SK-N-SH (cell line): Measurements from ENCODE around the gene SMARCD2. TPM values are rescaled to one million over a fixed set of nuclear protein-coding genes. Genes with fewer than 3 reads are reported as not detected.

ENCODE experiments used
- CTCF ChIA-PET: fragments of 300-600, 350-600 bp; formaldehyde crosslinking; extraction: SDS; loops from one replicate; lab custom pipeline; 2021; lab: Yijun Ruan, JAX
- POLR2A ChIA-PET: fragments of 350-600 bp; sonication (Branson Sonifier 250); formaldehyde crosslinking; extraction: SDS; loops from one replicate; lab custom pipeline; 2020; ENCODE audit warnings: antibody characterized with exemption, inconsistent platforms; lab: Yijun Ruan, JAX
- DNase-seq: peaks from one replicate; pipeline ENCODE4 v3.0.0; 2012
- H2AFZ ChIP-seq: fragments of 200-600 bp; sonication (generic); 2 replicates; pipeline ENCODE4 v1.8.1; 2016; ENCODE audit warnings: antibody characterized with exemption, mild to moderate bottlenecking, low read depth
- H3F3A ChIP-seq: fragments of 200-600 bp; sonication (generic); replicated peaks from 2 replicates; pipeline ENCODE3; 2016; ENCODE audit warnings: antibody characterized with exemption, mild to moderate bottlenecking; ENCODE audit not compliant: insufficient read depth
- H3K27ac ChIP-seq, 2 experiments: fragments of 200-500 bp in 1 of 2; fragments of 200-600 bp in 1 of 2; sonication (Bioruptor generic) in 1 of 2; sonication (generic), shearing (Covaris generic) in 1 of 2; 2 replicates each; pipeline versions ENCODE4 v1.5.1 to v1.6.1; 2014 to 2016; ENCODE audit warnings: low read depth in 2 of 2, inconsistent platforms in 1 of 2, low read length in 1 of 2, mild to moderate bottlenecking in 1 of 2, mixed read lengths in 1 of 2
- H3K27me3 ChIP-seq: fragments of 200-600 bp; sonication (generic), shearing (Covaris generic); 2 replicates; pipeline ENCODE4 v1.6.1; 2016; ENCODE audit warnings: mixed run types; ENCODE audit not compliant: insufficient read depth
- H3K36me3 ChIP-seq, 2 experiments: fragments of 200-500 bp in 1 of 2; fragments of 200-600 bp in 1 of 2; sonication (Bioruptor generic) in 1 of 2; sonication (generic) in 1 of 2; replicated peaks in 1 of 2; 2 replicates each; pipeline versions ENCODE3 to v1.5.1; 2014 to 2016; ENCODE audit warnings: low read length in 1 of 2, mild to moderate bottlenecking in 1 of 2; ENCODE audit not compliant: insufficient read depth in 2 of 2, control insufficient read depth in 1 of 2
- H3K4me1 ChIP-seq, 2 experiments: fragments of 200-500 bp in 1 of 2; fragments of 200-600 bp in 1 of 2; sonication (Bioruptor generic) in 1 of 2; sonication (generic), shearing (Covaris generic) in 1 of 2; 2 replicates each; pipeline versions ENCODE4 v1.5.1 to v1.6.1; 2014 to 2016; ENCODE audit warnings: low read depth in 1 of 2, low read length in 1 of 2, mixed run types in 1 of 2; ENCODE audit not compliant: insufficient read depth in 2 of 2, control insufficient read depth in 1 of 2
- H3K4me2 ChIP-seq: fragments of 200-600 bp; sonication (generic), shearing (Covaris generic); 2 replicates; pipeline ENCODE4 v1.6.1; 2017; ENCODE audit warnings: mixed run types
- H3K4me3 ChIP-seq, 2 experiments: fragments of 200-500 bp in 1 of 2; fragments of 200-600 bp in 1 of 2; sonication (Bioruptor generic) in 1 of 2; sonication (generic), shearing (Covaris generic) in 1 of 2; 2 replicates each; pipeline versions ENCODE4 v1.5.1 to v1.8.1; 2014 to 2016; ENCODE audit warnings: low read depth in 2 of 2, inconsistent platforms in 1 of 2, low read length in 1 of 2, mild to moderate bottlenecking in 1 of 2, mixed read lengths in 1 of 2, moderate library complexity in 1 of 2
- H3K79me2 ChIP-seq: fragments of 200-600 bp; sonication (generic); 2 replicates; pipeline ENCODE4 v1.8.1; 2017; ENCODE audit warnings: mild to moderate bottlenecking; ENCODE audit not compliant: insufficient read depth
- H3K9ac ChIP-seq: fragments of 200-600 bp; sonication (generic); 2 replicates; pipeline ENCODE4 v1.6.1; 2017; ENCODE audit warnings: mixed run types
- H3K9me2 ChIP-seq: fragments of 200-600 bp; sonication (generic); 2 replicates; pipeline ENCODE4 v1.6.1; 2017; ENCODE audit warnings: mixed run types
- H3K9me3 ChIP-seq: fragments of 200-600 bp; sonication (generic); 2 replicates; pipeline ENCODE4 v1.6.1; 2017; ENCODE audit warnings: mixed run types, mild to moderate bottlenecking, moderate library complexity
- H4K20me1 ChIP-seq: fragments of 200-600 bp; sonication (generic); 2 replicates; pipeline ENCODE4 v1.6.1; 2017; ENCODE audit warnings: mild to moderate bottlenecking, mixed run types; ENCODE audit not compliant: insufficient read depth
- CHD2 ChIP-seq: fragments of 150-350 bp; IDR thresholded peaks from 2 replicates; pipeline ENCODE4 v1.6.1; 2018; ENCODE audit warnings: low read length; ENCODE audit not compliant: partially characterized antibody
- ELF1 ChIP-seq: IDR thresholded peaks from 2 replicates; pipeline ENCODE4 v1.4.0; 2012
- EZH2phosphoT487 ChIP-seq: fragments of 200-600 bp; sonication (generic); IDR thresholded peaks from 2 replicates; pipeline ENCODE4 v1.6.1; 2017; ENCODE audit warnings: low read depth, mixed run types, mild to moderate bottlenecking, antibody characterized with exemption, moderate library complexity, borderline replicate concordance
- FOSL2 ChIP-seq: IDR thresholded peaks from 2 replicates; pipeline ENCODE4 v1.4.0; 2012; ENCODE audit warnings: low read depth, mild to moderate bottlenecking, moderate library complexity, borderline replicate concordance
- FOXJ3 ChIP-seq: sonication (generic); formaldehyde crosslinking; IDR thresholded peaks from 2 replicates; pipeline ENCODE4 v1.5.1; 2020; ENCODE audit warnings: mild to moderate bottlenecking, missing genetic modification reagents
- GABPA ChIP-seq: IDR thresholded peaks from 2 replicates; pipeline ENCODE4 v1.4.0; 2012; ENCODE audit warnings: low read depth, mild to moderate bottlenecking
- NFIC ChIP-seq: IDR thresholded peaks from 2 replicates; pipeline ENCODE4 v1.4.0; 2012; ENCODE audit warnings: borderline replicate concordance
- NRF1 ChIP-seq: IDR thresholded peaks from 2 replicates; pipeline ENCODE4 v1.6.1; 2012; ENCODE audit warnings: low read depth, mild to moderate bottlenecking, low read length
- POLR2AphosphoS5 ChIP-seq: IDR thresholded peaks from 2 replicates; pipeline ENCODE4 v1.6.1; 2012; ENCODE audit warnings: low read depth, low read length
- RCOR1 ChIP-seq: fragments of 150-350 bp; IDR thresholded peaks from 2 replicates; pipeline ENCODE4 v1.6.1; 2017; ENCODE audit warnings: antibody characterized with exemption, low read length
- SIN3A ChIP-seq: IDR thresholded peaks from 2 replicates; pipeline ENCODE4 v1.6.1; 2012; ENCODE audit warnings: low read depth, mild to moderate bottlenecking, low read length, moderate library complexity, borderline replicate concordance
- YY1 ChIP-seq: IDR thresholded peaks from 2 replicates; pipeline ENCODE4 v1.4.0; 2012; ENCODE audit warnings: low read depth, mild to moderate bottlenecking
- WGBS: methylation state at CpG from one replicate; pipeline ENCODE4 v1.1.6; 2017; ENCODE audit warnings: low lambda C conversion rate; 5-methylcytosine and 5-hydroxymethylcytosine counted together
- polyA plus RNA-seq, 3 experiments: library from polyadenylated mRNA; depleted of rRNA; stranded (reverse); fragments of >200 nt; gene quantifications; 2 replicates each; pipeline ENCODE4 v1.2.3, GENCODE V29; 2012
- TF ChIP-seq, protein P1 (sequence below): fragments of 200-600 bp; sonication (generic); IDR thresholded peaks from 2 replicates; pipeline ENCODE4 v1.6.1; 2017; ENCODE audit warnings: antibody characterized with exemption, mild to moderate bottlenecking, moderate library complexity
- TF ChIP-seq, protein P2 (sequence below): IDR thresholded peaks from 2 replicates; pipeline ENCODE4 v1.4.0; 2012; ENCODE audit warnings: low read depth, borderline replicate concordance
- TF ChIP-seq, protein P3 (sequence below): IDR thresholded peaks from 2 replicates; pipeline ENCODE4 v1.4.0; 2012; ENCODE audit warnings: low read depth
- TF ChIP-seq, protein P4 (sequence below): fragments of 150-350 bp; IDR thresholded peaks from 2 replicates; pipeline ENCODE4 v1.6.1; 2016; ENCODE audit warnings: mild to moderate bottlenecking, low read depth, low read length
- TF ChIP-seq, protein P5 (sequence below): IDR thresholded peaks from 2 replicates; pipeline ENCODE4; 2012

Gene SMARCD2
- polyA plus RNA-seq, 1 of the 3 experiments (the other 2 are of a cell fraction) = 89.1 TPM

DNA sequence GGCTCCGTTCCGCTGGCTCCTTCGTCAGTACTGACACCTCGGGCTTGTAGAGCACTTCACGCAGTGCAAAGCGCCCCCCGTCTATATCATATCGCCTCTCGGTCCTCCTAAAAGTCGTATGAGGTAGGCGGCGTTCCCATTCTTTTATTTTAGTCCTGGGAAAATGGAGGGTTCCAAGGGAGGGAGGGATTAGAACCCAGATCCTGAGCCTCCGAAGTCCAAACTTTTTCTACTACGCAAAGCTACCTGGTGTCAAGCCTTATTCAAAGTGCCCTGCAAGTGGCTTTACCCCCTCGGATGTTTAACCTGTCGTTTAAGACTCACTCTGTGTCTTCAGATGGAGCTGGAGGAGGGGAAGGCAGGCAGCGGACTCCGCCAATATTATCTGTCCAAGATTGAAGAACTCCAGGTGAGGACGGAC, 14.7 kb downstream of the SMARCD2 start:
- Histone ChIP-seq H3K36me3 (peaks cover 71 to 77% of the 10 kb centered on the region in 2 experiments), H4K20me1 (0 out of 2 replicates have a peak, but pooled peaks cover 8% of the 10 kb centered on the region), H3K9ac (peak overlapping the region; percentile 88), H3K4me2 (peak overlapping the region; percentile 93), H3K27me3 (no peaks in the 10 kb centered on the region), H3K27ac (peak overlapping the region; percentile 90 to 99), H3K4me3 (peak overlapping the region; percentile 94 to 100), H3K9me2 (no peaks in the 10 kb centered on the region)
- CTCF ChIA-PET = interaction anchor here (0.7 to 7.4 kb wide), 10 partner anchors 8 to 402 kb away, joined by 3 to 96 read pairs (median 4); partner anchors contain the start of genes DDX42 and SMARCD2
- no peak for DNase-seq
- TF ChIP-seq ELF1 (no peak), SIN3A (no peak), CHD2 (no peak), EZH2phosphoT487 (no peak), NFIC (no peak), FOXJ3 (CRISPR knock-in tag) (0 out of 2 replicates have a peak, but pooled peaks have one; percentile 5), RCOR1 (no peak)
- TF ChIP-seq, protein P1, sequence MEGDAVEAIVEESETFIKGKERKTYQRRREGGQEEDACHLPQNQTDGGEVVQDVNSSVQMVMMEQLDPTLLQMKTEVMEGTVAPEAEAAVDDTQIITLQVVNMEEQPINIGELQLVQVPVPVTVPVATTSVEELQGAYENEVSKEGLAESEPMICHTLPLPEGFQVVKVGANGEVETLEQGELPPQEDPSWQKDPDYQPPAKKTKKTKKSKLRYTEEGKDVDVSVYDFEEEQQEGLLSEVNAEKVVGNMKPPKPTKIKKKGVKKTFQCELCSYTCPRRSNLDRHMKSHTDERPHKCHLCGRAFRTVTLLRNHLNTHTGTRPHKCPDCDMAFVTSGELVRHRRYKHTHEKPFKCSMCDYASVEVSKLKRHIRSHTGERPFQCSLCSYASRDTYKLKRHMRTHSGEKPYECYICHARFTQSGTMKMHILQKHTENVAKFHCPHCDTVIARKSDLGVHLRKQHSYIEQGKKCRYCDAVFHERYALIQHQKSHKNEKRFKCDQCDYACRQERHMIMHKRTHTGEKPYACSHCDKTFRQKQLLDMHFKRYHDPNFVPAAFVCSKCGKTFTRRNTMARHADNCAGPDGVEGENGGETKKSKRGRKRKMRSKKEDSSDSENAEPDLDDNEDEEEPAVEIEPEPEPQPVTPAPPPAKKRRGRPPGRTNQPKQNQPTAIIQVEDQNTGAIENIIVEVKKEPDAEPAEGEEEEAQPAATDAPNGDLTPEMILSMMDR = 0 out of 2 replicates have a peak, but pooled peaks have one; percentile 4
- TF ChIP-seq, protein P2, sequence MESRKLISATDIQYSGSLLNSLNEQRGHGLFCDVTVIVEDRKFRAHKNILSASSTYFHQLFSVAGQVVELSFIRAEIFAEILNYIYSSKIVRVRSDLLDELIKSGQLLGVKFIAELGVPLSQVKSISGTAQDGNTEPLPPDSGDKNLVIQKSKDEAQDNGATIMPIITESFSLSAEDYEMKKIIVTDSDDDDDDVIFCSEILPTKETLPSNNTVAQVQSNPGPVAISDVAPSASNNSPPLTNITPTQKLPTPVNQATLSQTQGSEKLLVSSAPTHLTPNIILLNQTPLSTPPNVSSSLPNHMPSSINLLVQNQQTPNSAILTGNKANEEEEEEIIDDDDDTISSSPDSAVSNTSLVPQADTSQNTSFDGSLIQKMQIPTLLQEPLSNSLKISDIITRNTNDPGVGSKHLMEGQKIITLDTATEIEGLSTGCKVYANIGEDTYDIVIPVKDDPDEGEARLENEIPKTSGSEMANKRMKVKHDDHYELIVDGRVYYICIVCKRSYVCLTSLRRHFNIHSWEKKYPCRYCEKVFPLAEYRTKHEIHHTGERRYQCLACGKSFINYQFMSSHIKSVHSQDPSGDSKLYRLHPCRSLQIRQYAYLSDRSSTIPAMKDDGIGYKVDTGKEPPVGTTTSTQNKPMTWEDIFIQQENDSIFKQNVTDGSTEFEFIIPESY = no peak
- TF ChIP-seq, all 33 proteins: peak for 2
- Histone ChIP-seq H3K4me1 (peaks cover 9 to 37% of the 10 kb centered on the region in 2 experiments; a peak in 2 of 4 replicates), H2AFZ (peak overlapping the region; percentile 67; the same call in 1 of the 2 replicates), H3F3A (peaks cover 23% of the 10 kb centered on the region), H3K79me2 (peaks cover 66% of the 10 kb centered on the region), H3K9me3 (no peaks in the 10 kb centered on the region)
- POLR2A ChIA-PET = interaction anchor here (0.7 to 9.1 kb wide), 5 partner anchors 14 to 678 kb away, joined by 3 to 108 read pairs (median 4); partner anchors contain the start of genes CCDC47, DDX42, DDX5 and SMARCD2
- under 1% methylated on average over 19 of the region's 19 CpGs for whole genome bisulfite sequencing

DNA sequence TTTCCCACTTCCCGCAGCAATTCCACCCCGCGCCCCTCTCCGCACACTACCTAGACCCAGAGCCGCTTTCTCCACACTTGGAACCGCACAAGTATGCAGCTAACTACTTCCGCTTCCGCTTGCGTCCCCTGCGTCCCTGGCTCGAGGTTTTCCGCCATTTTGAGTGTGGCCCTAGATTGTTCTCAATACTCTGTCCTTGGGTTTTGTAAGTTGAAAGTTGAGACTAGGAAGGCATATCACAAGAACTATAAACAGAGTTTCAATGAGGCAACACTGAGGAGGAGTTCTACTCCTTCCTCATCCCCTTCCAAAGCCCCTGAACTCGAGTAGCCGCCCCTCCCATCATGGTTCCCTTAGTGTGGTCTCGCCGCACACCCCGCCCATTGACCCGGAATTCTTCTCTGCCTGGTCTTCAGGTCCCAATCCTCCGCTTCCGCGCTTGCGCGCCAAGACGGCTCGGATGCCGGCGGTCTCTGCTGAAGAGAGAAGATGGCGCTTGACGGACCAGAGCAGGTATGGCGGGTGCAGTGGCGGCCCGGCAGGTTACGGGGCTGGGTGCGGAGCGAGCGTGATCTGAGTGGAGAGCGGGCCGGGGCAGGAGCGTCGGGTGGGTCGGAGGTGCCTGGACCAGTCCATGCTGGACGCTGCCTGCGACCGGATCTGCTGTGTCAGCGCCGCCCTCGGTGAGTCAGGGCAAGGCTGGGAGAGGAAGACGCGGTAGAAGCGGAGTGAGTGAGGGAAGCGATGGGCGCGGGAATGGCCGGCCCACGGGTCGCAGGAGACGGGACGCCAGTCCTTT, 15.3 kb downstream of the SMARCD2 start, which contains the start of the genes FTSJ3 and PSMC5:
TSS of gene FTSJ3 (minus strand) at position 662 of the 799 bp plus-strand sequence. CDS start 761 bp downstream, outside the sequence.
TSS of gene PSMC5 (plus strand) at position 430 of the 799 bp plus-strand sequence. CDS start at position 490, 60 bp downstream.
- CTCF ChIA-PET = interaction anchor here (0.6 to 7.4 kb wide), 17 partner anchors 7 to 65 kb away, joined by 3 to 96 read pairs (median 5); partner anchors contain the start of genes CCDC47, DDX42, GH2 and SMARCD2
- Histone ChIP-seq H3K9me2 (no peaks in the 10 kb centered on the region), H3K27me3 (no peaks in the 10 kb centered on the region), H3K9me3 (no peaks in the 10 kb centered on the region), H3F3A (peaks cover 24% of the 10 kb centered on the region), H2AFZ (peak within 1 kb of the TSS; percentile 67), H3K4me3 (peak within 1 kb of the TSS; percentile 94 to 100), H4K20me1 (0 out of 2 replicates have a peak, but pooled peaks cover 8% of the 10 kb centered on the region), H3K79me2 (peaks cover 66% of the 10 kb centered on the region), H3K4me1 (peaks cover 9 to 37% of the 10 kb centered on the region in 2 experiments; a peak in 2 of 4 replicates), H3K9ac (peak within 1 kb of the TSS; percentile 88), H3K36me3 (peaks cover 76 to 77% of the 10 kb centered on the region in 2 experiments), H3K27ac (peak within 1 kb of the TSS; percentile 90 to 99), H3K4me2 (peak within 1 kb of the TSS; percentile 93)
- POLR2A ChIA-PET = interaction anchor here (0.6 to 9.1 kb wide), 10 partner anchors 9 to 679 kb away, joined by 3 to 108 read pairs (median 3); partner anchors contain the start of genes CCDC47, DDX42, DDX5 and SMARCD2
- DNase-seq = peak; percentile 95
- 1% methylated on average over 58 of the region's 58 CpGs for WGBS
- 0 out of 2 replicates have a peak, but pooled peaks have one; percentile 15 for TF ChIP-seq FOXJ3 (CRISPR knock-in tag)
- TF ChIP-seq POLR2AphosphoS5 = peak; percentile 93
- TF ChIP-seq, protein P3, sequence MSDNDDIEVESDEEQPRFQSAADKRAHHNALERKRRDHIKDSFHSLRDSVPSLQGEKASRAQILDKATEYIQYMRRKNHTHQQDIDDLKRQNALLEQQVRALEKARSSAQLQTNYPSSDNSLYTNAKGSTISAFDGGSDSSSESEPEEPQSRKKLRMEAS = peak; percentile 97
- TF ChIP-seq GABPA = peak; percentile 98
- TF ChIP-seq, protein P4, sequence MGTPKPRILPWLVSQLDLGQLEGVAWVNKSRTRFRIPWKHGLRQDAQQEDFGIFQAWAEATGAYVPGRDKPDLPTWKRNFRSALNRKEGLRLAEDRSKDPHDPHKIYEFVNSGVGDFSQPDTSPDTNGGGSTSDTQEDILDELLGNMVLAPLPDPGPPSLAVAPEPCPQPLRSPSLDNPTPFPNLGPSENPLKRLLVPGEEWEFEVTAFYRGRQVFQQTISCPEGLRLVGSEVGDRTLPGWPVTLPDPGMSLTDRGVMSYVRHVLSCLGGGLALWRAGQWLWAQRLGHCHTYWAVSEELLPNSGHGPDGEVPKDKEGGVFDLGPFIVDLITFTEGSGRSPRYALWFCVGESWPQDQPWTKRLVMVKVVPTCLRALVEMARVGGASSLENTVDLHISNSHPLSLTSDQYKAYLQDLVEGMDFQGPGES = no peak
- peak; percentile 10; the same call in 1 of the 2 replicates for TF ChIP-seq RCOR1
- peak; percentile 100 for TF ChIP-seq YY1
- TF ChIP-seq, protein P5, sequence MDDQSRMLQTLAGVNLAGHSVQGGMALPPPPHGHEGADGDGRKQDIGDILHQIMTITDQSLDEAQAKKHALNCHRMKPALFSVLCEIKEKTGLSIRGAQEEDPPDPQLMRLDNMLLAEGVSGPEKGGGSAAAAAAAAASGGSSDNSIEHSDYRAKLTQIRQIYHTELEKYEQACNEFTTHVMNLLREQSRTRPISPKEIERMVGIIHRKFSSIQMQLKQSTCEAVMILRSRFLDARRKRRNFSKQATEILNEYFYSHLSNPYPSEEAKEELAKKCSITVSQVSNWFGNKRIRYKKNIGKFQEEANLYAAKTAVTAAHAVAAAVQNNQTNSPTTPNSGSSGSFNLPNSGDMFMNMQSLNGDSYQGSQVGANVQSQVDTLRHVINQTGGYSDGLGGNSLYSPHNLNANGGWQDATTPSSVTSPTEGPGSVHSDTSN = no peak
- peak; percentile 79 for TF ChIP-seq NRF1
- TF ChIP-seq FOSL2 = peak; percentile 33; the same call in 1 of the 2 replicates
